GM18511 (cell line): Measurements from ENCODE around the gene CPLANE1.
"Not testable (repeated sequence)": the region's sequence is repeated elsewhere in the genome, so short reads cannot be mapped to it uniquely, and the experiment has no call there.

Experiments
- ATAC-seq: cut with Tn5 transposase; IDR thresholded peaks from one replicate; pipeline ENCODE4 v1.9.1; 2021; ENCODE audit warnings: mild to moderate bottlenecking, moderate library complexity; ENCODE audit not compliant: unreplicated experiment

The CPLANE1 gene

GRCh38 chr5:37208883-37209797 is 40.0 kb downstream of the CPLANE1 start:
- peak; percentile 71 for ATAC-seq

DNA sequence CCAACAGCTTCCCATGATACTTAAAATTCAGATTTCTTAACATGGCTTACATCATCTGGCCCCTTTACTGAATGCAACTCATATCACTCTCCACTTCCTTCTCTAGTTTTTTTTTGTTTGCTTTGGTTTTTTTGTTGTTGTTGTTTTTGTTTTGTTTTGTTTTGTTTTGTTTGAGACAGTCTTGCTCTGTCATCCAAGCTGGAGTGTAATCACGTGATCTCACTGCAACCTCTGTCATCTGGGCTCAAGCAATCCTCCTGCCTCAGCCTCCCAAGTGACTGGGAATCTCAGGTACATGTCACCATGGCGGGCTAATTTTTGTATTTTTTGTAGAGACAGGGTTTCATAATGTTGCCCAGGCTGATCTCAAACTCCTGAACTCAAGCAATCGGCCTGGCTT is 41.4 kb downstream of the CPLANE1 start:
- ATAC-seq, result no peak

GRCh38 chr5:37206736-37207135 is 42.4 kb downstream of the CPLANE1 start:
- no peak for ATAC-seq

GRCh38 chr5:37198842-37199241 is 50.3 kb downstream of the CPLANE1 start:
- ATAC-seq, result no peak

- peak; percentile 61 for ATAC-seq
Observed at GRCh38 chr5:37198061-37198460, 51.1 kb downstream of the CPLANE1 start.

GRCh38 chr5:37197340-37198050 is 51.7 kb downstream of the CPLANE1 start:
- ATAC-seq, result peak; percentile 95

DNA sequence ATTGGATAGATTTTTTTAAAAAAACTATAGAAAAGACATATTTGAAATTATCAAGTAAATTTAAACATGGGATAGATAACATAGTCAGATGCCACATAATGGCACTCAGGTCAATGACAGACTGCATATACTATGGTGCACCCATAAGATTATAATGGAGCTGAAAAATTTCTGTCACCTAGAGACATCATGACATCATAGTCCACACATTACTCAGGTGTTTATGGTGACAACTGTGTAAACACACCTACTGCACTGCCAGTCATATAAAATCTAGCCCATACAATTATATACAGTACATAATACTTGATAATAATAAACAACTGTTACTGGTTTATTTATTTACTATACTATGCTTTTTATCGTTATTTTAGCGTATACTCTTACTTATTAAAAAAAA is 58.6 kb downstream of the CPLANE1 start:
- ATAC-seq, result no peak

DNA sequence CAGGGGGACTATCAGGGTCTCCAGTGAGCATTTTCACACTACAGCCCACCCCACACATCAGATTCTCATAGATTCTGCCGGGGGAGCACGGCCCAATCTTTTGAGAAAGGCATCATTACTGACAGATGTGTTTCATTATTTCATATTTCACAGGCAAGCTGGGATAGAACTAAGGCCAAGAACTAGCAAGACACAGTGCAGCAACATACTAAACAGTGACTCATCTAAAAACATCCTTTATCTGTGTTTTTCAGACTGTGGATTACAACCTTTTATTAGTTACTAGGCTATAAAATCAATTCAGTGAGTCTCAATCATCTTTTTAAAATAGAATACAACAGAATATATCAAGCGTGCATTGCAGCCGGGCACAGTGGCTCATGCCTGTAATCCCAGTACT is 59.8 kb downstream of the CPLANE1 start:
- ATAC-seq, result no peak

GRCh38 chr5:37187465-37187977 is 61.7 kb downstream of the CPLANE1 start:
- no peak for ATAC-seq

DNA sequence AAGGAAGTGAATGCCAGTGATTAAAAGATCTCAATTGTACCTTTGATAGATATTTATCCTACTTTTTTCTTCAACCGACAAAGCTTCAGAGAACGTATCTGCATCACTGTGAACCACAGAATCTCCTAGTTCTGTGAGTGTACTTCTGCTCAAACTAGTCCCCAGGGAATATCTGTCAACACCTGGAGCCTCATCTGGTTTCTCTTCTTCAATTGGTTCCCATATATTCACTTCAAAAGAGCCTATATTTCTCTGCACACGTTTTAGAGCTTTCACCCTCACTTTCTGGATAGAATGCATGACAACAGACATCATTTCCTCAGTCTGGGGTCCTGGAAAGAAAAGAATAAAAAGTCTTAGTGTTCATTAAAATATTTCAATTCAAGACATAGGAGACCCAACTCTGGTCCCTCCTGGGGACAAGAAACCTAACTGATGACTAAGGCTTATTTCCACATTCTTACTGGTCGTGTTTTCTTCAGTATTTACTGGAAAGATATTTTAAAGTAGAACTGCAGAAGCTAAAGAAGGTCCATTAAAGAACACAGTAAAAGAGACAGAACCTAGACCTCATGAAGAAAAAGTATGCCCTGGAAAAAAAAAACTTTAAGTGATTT is 64.3 kb downstream of the CPLANE1 start:
- peak; percentile 89 for ATAC-seq

- ATAC-seq, result no peak
Observed at GRCh38 chr5:37182667-37183066, 66.5 kb downstream of the CPLANE1 start.

DNA sequence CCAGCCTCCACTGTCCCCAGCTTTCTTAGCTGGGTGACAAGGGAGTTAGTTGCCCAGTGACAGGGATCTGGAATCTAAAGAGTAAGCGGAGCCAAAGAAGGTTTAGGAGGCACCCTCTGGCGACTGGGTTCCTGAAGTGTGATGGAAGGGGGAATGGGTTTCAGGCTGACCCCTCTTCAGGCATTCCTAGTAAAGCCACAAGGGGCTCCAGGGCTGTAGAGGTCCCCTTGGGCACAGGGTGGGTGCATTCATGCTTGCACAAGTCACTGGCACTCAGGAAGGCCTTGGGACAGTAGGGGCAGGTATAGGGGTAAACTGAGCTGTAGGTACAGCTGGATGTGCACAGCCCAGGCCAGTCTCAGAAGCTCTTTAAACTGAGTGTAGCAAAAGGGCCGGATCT is 74.2 kb downstream of the CPLANE1 start:
- ATAC-seq, result no peak

DNA sequence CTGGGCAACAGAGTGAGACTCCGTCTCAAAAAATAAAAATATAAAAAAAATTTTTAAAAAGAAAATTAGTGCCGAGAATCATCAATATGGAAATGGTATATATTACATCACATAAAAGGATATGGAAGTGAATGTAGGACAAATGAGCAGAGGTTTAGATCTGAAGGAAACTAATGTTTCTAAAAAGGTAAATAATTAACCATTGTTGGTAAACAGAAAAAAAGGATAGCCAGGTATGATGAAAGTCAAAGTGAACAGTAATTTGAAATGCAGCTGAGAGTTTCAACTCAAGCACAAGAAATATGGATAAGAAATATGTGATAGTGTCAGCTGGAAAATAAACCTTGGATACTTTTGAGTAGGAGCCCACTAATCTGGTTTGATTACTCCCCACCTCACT is 76.2 kb downstream of the CPLANE1 start:
- no peak for ATAC-seq

- no peak for ATAC-seq
Observed at GRCh38 chr5:37170856-37171255, 78.3 kb downstream of the CPLANE1 start.

GRCh38 chr5:37166197-37166596 is 83.0 kb downstream of the CPLANE1 start:
- no peak for ATAC-seq

- no peak for ATAC-seq
Observed at GRCh38 chr5:37165761-37166160, 83.4 kb downstream of the CPLANE1 start.

DNA sequence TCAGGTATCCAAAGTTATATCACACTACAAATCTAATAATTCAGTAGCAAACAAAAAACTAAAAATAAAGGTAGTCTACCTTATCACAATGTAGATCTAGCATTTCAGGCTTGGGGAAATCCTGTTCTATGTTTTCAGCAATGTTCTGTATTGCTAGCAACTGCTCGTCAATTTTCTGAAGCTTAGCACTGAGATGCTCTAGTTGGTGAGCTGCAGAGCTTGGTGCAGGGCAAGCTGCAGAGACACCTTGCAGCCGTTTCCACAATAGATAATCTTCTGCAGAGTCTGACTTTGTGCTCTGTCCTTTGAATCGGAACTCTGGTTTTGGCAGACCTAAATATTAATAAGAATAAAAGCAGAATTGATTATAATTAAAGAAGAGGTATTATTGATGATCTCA is 95.5 kb downstream of the CPLANE1 start:
- no peak for ATAC-seq

DNA sequence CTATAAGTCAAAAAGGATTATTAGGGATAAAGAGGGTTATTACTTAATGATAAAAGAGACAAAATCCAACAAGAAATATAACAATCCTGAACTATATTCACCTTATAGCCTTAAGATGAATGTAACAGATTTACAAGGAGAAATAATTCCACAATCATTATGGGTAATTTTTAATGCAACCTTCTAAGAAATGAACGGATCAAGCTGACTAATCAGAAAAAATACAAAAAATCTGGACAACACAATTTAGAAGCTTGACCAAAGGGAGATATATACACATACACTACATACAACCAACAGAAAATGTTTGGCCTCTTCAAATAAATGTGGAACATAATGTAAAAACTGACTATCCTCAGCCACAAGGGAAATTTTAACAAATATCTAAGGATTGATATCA is 102.3 kb downstream of the CPLANE1 start:
- no peak for ATAC-seq

- ATAC-seq, result no peak
Observed at GRCh38 chr5:37136694-37137093, 112.5 kb downstream of the CPLANE1 start.

- ATAC-seq, result not testable (repeated sequence)
Observed at GRCh38 chr5:37135312-37135711, 113.9 kb downstream of the CPLANE1 start.

GRCh38 chr5:37133939-37134338 is 115.2 kb downstream of the CPLANE1 start:
- no peak for ATAC-seq
